GM21381 (cell line): ENCODE results near the gene KIAA0586.
"Not testable (repeated sequence)": the region's sequence is repeated elsewhere in the genome, so short reads cannot be mapped to it uniquely, and the experiment has no call there.

Experiments used
- ATAC-seq: cut with Tn5 transposase; IDR thresholded peaks from one replicate; pipeline ENCODE4 v1.9.1; 2021; ENCODE audit warnings: mild to moderate bottlenecking, moderate library complexity; ENCODE audit not compliant: unreplicated experiment

The KIAA0586 gene

DNA sequence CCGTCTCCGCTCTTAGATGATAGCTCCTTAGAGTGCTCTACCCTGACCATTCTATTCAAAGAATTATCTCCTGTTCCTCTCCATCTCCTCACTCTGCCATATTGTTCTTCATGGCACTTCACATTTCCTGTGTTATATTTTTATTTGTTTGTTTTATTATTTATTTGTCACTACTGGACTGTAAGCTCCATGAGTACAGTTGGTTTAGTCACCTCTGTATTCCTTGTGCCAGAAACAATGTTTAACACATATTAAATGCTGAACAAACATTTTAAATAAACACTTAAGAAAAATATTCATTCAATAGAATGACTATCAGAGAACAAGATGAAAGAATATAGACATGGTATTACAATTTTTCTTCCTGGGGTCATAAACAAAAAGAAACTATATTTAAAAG, 35.6 kb downstream of the KIAA0586 start:
- ATAC-seq = no peak

DNA sequence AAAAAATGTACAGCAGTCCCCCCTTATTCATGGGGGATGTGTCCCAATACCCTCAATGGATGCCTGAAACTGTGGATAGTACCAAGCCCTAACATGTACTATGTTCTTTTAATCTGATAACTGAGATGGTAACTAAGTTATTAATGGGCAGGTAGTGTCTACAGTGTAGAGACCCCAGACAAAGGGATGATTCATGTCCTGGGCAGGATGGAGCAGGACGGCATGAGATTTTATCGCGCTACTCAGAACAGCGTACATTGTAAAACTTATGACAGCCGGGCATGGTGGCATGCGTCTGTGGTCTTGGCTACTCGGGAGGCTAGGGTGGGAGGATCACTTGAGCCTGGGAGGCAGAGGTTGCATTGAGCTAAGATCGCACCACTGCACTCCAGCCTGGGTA, 37.1 kb downstream of the KIAA0586 start:
- ATAC-seq = no peak

DNA sequence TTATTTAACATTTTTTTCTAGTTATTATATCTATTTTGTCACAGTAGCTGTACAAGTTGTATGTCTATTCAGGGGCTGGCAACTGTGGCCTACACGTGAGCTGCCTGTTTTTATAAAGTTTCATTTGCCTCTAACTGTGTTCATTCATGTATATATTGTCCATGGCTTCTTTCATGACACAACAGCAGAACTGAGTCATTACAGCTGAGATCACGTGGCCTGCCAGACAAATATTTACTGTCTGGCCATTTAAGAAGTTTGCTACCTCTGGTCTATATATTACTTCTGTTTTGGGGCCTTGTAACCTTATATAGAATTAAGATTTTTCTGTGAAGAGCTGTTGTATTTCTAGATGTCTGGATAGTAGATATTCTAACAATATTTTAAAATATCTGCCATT, 37.9 kb downstream of the KIAA0586 start:
- no peak for ATAC-seq

DNA sequence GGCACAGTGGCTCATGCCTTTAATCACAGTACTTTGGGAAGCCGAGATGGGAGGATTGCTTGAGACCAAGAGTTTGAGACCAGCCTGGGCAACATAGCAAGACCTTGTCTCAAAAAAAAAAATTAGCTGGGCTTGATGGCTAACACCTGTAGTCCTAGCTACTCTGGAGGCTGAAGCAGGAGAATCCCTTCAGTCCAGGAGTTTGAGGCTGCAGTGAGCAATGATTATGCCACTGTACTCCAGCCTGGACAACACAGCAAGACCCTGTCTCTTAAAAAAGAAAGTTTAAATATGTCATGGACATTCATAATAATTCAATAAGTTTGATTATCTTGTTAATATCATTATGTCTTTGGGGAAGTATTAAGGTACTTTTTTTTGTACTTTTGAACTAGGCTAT, 38.9 kb downstream of the KIAA0586 start:
- ATAC-seq = no peak

DNA sequence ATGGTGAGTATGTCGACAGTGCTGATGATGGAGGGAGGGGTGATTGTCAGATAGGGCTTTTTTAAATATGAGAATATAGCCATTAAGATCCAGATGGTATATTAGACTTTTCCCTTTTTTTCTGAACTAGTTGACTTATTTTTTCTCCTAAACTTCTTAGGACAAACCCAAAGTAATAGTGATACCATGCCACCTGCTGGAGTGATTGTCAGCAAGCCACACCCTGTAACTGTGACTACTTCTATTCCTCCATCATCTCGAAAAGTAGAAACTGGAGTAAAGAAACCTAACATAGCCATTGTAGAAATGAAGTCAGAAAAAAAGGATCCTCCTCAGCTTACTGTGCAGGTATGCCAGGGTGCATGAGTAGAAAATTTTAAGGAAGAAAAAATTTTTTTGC, 40.1 kb downstream of the KIAA0586 start:
- ATAC-seq = no peak

DNA sequence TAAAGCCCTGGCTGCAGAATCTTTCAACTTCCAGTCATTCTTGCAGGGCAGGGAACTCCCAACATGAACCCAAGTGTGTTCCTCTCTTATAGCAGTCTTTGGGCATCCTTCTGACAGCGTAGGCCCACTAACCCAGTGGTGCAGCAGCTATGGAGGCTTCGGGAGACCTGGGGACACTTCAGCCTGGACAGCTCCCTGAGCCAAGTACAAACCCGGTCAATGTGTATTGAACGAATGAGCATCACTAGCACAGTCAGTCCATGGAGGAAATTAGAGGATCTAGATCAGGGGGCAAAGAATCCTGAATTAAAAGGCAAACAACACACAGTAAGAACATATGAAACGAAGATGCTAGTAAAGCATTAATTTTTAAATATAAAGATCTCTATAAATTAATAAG, 41.8 kb downstream of the KIAA0586 start:
- no peak for ATAC-seq

DNA sequence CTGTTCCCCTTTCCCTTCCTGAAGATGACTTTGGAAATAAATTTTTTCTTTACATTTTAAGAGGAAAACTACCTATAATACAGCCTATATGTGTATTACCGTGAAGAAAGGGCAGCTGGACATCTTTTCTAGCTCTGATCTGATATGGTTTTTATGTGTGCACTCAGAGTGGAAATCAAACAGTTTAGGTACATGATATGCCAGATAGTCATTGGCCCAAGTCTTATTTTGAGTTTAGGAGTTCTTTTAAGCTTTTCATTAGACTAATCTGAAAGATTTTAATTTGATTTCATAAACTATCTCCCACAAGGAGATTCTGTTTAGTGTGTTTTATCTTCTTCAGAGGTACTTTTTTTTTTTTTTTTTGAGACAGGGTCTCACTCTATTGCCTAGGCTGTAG, 48.8 kb downstream of the KIAA0586 start:
- no peak for ATAC-seq

DNA sequence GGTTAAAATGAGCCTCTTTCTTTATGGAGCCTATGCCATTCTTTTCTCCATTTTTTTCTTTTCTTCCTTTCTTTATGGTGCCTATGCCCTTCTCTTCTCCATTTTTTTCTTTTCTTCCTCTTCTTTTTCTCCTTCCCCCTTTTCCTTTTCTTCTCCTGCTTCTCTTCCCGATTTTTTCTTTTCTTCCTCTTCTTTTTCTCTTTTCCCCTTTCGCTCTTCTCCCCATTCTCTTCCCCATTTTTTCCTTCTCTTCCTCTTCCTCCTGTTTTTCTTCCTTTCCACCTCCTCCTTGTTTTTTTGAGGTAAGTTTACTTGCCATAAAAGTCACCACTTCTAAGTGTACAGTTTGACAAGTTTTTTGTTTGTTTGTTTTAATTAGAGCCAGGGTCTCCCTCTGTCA, 50.1 kb downstream of the KIAA0586 start:
- ATAC-seq = no peak

DNA sequence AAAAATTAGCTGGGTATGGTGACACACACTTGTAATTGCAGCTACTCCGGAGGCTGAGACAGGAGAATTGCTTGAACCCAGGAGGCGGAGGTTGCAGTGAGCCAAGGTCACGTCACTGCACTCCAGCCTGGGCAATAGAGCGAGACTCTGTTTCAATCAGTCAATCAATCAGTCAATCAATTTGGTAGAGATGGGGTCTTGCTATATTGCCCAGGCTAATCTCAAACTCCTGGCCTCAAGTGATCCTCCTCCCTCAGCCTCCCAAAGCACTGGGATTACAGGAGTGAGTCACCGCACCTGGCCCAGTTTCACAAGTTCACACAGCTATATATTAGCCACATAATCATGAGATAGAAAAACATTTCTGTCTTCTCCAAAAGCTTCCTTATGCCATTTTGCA, 50.8 kb downstream of the KIAA0586 start:
- not testable (repeated sequence) for ATAC-seq

DNA sequence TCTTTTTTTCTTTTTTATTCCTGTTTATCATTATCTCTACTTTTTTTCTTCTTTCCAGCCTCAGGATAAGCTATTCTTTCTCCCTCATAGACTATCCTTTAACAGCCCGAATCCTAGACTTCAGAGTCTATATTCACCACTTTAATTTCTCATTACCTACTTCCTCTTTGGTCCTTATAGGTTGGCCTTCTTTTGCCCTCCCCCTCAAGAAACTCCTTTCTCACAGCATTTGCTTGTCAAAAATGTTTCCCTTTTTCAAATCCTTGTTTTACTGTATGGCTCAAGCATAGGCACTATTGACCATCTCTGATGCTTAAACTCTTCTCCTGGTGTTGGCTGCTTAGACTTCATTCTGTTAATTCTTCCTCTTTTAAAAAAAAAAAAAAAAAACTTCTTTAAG, 52.5 kb downstream of the KIAA0586 start:
- no peak for ATAC-seq

DNA sequence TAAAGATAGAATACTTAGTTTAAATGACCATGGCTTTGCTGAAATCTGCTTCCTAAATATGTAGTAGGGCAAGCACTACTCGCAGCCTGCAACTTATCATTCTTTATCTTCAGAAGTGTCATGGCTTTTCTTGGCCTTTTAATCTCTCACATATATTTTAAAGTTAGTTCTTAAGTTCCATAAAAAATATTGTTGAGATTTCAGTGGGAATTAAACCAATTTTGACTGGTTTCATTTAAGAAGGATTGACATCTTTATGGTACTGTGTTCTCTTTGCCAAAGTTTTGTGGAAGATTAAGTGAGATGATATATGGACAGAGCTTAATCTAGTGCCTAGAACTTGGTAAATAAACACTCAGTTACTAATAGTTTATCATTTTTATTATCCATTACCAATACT, 56.7 kb downstream of the KIAA0586 start:
- no peak for ATAC-seq

DNA sequence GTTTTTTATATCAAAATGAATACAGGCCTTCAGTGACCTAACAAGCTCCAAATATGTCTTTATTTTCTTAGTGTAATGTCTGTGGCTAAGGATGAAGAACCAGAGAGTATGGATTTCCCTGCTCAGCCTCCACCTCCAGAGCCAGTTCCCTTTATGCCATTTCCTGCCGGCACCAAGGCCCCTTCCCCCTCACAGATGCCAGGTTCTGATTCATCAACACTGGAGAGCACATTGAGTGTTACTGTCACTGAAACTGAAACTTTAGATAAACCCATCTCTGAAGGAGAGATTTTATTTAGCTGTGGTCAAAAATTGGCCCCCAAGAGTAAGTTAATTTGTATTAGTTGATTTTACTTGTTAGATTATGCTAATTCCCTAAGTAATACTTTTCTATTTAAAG, 61.0 kb downstream of the KIAA0586 start:
- ATAC-seq = no peak

DNA sequence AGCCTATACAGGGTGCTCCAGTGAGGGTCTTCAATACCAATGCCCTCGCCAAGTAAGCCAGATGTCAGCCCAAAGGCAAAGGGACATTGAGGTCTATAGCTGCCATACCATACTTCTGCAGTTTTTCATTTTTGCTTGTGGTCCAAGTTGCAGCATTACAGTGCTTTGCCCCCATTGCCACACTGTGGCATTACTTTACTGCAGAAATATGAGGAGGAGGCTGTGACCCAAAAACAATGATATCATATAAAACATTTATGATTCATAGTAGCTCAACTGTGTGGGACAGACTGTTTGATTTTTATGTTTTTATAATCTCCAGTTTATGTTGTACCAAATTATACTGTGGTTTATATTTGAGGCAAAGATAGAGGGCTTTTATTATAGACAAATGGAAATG, 64.1 kb downstream of the KIAA0586 start:
- ATAC-seq = no peak

DNA sequence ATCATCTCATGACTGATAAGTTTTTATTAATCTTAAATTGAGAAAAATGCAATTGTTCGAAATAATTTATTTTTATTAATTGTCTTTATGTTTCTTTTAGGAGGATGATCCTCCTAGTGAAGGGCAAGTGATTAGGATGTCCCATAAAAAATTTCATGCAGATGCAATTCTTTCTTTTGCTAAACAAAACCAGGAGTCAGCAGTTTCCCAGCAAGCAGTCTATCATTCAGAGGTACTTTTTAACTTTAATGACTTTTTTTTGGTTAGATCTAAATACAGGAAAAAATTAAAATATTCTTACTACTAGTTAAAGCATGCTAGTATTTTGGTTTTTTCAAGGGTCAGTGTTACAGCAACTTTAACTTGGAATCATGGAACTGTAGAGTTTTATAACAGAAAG, 64.5 kb downstream of the KIAA0586 start:
- no peak for ATAC-seq

DNA sequence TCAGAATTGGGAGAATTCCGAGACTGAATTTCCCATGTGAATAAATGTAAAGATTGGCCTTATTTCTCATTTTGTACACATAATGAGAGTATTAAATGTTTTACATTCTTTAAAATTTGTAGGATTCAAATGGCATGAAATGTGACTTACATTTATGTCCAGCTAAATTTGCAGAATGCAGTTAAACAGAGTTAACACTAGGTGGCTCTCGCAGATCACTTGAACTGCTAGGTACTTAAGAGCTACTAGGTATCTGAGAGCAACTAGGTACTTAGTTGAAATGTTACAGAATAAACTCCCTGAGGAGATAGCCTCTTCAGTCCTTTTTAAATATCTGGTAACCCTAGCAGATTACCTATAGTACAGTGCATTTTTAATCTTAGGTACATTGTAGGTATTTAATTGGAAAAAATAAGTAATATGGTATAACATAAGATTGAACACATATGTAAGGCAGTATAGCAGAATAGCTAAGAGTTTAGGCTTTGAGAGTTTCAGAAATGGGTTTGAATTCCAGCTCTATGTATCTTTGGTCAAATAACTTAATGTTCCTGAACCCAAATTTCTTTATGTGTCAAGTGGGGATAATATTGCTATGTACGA, 73.8 kb downstream of the KIAA0586 start:
- no peak for ATAC-seq

DNA sequence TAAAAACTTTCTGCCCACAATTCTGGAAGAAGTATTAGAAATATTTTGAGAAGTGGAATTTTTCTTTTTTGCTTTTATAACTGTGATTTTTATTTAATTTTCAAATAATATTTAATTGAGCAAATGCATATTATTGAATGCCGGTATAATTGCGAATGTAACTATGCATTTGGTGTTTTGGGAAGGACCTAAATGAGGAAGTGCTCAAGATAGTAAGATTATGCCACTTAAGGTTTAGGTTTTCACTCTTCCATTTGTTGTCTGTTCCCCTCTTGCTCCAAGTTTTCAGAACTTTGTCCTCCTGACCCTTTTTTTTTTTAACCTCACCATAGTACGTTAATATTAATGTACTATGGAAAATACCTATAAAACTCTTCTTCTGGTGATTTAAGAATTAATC, 85.8 kb downstream of the KIAA0586 start:
- no peak for ATAC-seq

DNA sequence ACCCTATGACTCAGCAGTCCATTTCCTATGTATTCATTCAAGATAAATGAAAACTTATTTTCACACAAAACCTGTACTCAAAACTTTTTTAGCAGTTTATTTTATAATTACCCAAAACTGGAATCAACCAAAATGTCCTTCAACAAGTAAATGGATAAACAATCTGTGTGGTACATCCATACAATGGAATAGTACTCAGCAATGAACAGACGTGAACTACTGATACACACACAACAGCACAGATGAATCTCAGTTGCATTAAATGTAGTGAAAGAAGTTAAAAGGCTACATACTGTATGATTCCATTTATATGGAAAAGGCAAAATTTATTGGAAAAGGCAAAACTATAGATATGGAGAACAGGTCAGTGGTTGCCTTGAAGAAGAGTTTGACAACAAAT, 90.1 kb downstream of the KIAA0586 start:
- ATAC-seq = no peak

DNA sequence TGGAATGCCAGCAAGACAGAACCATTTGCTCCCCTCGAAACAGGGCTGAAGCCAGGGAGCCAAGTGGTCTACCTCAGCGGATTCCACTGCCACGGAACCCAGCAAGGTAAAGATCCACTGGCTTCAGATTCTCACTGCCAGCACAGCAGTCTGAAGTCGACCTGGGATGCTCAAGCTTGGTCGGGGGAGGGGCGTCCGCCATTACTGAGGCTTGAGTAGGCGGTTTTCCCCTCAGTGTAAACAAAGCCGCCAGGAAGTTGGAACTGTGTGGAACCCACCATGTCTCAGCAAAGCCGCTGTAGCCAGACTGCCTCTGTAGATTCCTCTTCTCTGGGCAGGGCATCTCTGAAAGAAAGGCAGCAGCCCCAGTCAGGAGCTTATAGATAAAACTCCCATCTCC, 98.2 kb downstream of the KIAA0586 start:
- ATAC-seq = not testable (repeated sequence)

DNA sequence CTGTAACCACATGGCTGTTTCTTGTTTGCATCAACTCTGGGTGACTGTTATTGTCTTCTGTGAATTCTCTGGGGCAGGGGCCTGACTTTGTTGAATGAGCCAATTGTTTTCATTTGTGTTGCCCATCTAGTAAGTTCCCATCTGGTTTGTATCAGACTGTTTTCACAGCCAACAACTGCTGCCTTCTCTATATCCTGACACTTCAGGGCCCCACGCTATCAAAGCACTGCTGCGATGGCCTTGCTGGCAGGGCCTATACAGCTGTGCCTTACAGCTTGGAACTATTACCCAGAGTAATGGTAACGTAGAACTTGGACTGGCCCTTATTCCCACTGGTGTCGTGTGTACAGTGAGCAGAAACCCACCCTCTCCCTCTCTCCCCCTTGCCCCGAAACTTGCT, 105.9 kb downstream of the KIAA0586 start:
- ATAC-seq = no peak

DNA sequence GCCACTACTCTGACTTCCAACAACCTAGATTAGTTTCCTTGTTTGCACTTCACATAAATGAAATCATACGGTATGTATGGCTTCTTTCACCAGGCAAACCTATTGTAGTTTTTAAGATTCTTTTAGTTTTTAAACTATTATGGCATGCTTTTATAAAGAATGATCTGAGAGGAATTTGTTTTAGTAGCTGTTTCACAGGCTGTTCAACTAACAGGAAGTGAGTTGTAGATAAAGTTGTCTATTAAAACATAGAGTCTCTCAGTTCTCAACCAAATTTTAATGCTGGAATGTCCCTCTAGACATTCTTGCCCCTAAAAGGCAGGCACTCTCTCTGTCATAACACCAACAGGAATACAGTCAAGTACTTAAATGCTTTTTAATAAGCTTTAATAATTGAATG, 107.5 kb downstream of the KIAA0586 start:
- ATAC-seq = no peak

DNA sequence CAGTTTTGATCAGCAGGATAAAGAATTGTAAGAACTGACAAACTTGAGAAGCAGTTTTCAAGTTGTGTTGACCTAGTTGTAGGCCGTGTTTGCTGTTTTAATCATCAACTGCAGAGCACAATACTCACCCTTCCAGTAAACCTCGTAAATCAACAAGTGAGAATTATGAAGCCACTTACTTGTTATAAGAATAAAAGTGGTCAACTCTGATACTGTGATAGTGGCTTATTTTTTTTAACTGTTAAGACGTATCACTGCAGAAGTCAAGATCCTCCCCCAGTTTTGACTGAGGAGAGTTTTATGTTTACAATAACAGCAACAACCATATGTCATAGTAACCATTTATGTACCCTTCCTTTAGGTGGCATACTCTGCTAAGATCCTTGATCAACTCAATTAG, 109.5 kb downstream of the KIAA0586 start:
- no peak for ATAC-seq

DNA sequence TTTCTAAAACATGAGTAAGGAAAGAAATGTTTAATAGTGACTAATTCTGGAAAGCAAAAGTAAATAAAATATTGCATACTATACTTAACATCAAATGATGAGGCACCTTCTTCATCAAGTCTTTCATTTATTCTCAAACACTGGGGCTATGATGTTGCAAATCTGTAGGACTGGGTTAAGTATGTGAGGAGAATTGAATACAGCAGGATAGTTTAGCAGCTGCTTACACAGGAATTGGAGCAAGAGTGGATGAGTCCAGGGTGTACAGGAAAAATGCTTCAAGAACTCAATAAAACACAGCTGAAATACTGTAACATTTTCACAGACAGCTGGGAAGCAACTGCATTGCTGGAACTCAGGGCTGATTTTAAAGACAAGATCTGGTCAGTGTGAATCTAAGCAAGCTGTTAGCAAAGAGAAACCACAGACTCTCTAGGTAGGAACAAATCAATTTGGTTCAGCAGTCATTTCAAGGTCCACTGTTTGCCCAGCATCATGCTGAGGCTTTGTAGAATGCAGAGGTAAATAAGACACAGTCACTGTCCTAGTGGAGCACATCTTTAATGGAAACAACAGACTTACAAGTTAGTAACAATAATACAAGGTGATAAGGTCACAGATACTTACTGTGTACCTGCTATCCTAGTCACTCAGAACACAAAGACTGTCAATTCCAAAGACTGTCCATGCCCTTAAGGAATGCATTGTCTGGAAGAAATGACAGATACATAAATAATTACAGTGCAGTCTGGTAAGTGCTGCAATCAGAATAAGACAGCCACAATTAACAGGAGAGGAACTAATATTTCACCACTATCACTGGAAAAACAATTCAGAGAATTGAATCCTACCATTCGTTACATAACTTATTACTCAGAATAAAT, 113.5 kb downstream of the KIAA0586 start:
- no peak for ATAC-seq

DNA sequence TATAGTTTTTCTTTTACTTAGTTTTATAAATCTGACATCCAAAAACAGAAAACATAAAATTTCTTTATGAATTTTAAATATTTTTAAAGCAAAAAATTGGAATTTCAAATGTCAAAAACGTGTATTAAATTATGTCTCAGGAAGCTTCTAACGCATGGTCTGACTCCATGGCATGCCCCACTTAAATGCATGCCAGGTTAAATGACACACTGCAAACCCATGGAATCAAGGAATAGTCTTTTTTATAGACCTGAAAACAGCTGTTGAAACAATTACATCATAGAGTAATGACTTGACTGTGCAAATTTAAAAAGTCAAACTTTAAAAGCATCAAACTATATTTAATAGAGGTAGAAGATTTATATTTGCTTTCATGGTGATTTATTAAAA, 114.1 kb downstream of the KIAA0586 start:
- ATAC-seq = no peak
